ENCODE data around the gene TESK2.
A peak's percentile ranks its signal among the peaks of the same experiment; 100 is the strongest.
"Not testable (repeated sequence)": the region's sequence is repeated elsewhere in the genome, so short reads cannot be mapped to it uniquely, and the experiment has no call there.

The TESK2 gene

GRCh38 chr1:45473302-45473701 lies 17.7 kb downstream of the TESK2 start:
- DNase-seq (ENCODE audit: low spot score) = no peak

GRCh38 chr1:45470306-45470798 lies 20.6 kb downstream of the TESK2 start:
- DNase-seq (ENCODE audit: low spot score) = no peak

- DNase-seq (ENCODE audit: low spot score) = not testable (repeated sequence)
These were observed 23.6 kb downstream of the TESK2 start for GRCh38 chr1:45467353-45467752.

GRCh38 chr1:45465277-45465676 lies 25.7 kb downstream of the TESK2 start:
- DNase-seq (ENCODE audit: low spot score) = no peak

- no peak for DNase-seq (ENCODE audit: low spot score)
These were observed 32.1 kb downstream of the TESK2 start for GRCh38 chr1:45458894-45459293.

- no peak for DNase-seq (ENCODE audit: low spot score)
These were observed 34.4 kb downstream of the TESK2 start for GRCh38 chr1:45456531-45456930.

GRCh38 chr1:45455162-45455561 lies 35.8 kb downstream of the TESK2 start:
- no peak for DNase-seq (ENCODE audit: low spot score)

- DNase-seq (ENCODE audit: low spot score) = no peak
These were observed 36.5 kb downstream of the TESK2 start for GRCh38 chr1:45454464-45454863.

- DNase-seq (ENCODE audit: low spot score) = no peak
These were observed 38.5 kb downstream of the TESK2 start for GRCh38 chr1:45452503-45452902.

GRCh38 chr1:45448357-45448756 lies 42.6 kb downstream of the TESK2 start:
- no peak for DNase-seq (ENCODE audit: low spot score)

- DNase-seq (ENCODE audit: low spot score) = no peak
These were observed 43.9 kb downstream of the TESK2 start for GRCh38 chr1:45446950-45447672.

GRCh38 chr1:45446530-45446929 lies 44.4 kb downstream of the TESK2 start:
- no peak for DNase-seq (ENCODE audit: low spot score)

- DNase-seq (ENCODE audit: low spot score) = no peak
These were observed 46.3 kb downstream of the TESK2 start for GRCh38 chr1:45444609-45445131.

GRCh38 chr1:45443580-45444446 lies 47.1 kb downstream of the TESK2 start:
- DNase-seq (ENCODE audit: low spot score) = no peak

GRCh38 chr1:45442272-45442671 lies 48.7 kb downstream of the TESK2 start:
- DNase-seq (ENCODE audit: low spot score) = peak; percentile 22

- no peak for DNase-seq (ENCODE audit: low spot score)
These were observed 53.6 kb downstream of the TESK2 start for GRCh38 chr1:45437323-45437722.

- DNase-seq (ENCODE audit: low spot score) = no peak
These were observed 60.5 kb downstream of the TESK2 start for GRCh38 chr1:45430490-45430889.

GRCh38 chr1:45429561-45430159 lies 61.3 kb downstream of the TESK2 start:
- no peak for DNase-seq (ENCODE audit: low spot score)

- no peak for DNase-seq (ENCODE audit: low spot score)
These were observed 66.9 kb downstream of the TESK2 start for GRCh38 chr1:45423906-45424678.

GRCh38 chr1:45421935-45422334 lies 69.0 kb downstream of the TESK2 start:
- no peak for DNase-seq (ENCODE audit: low spot score)

- no peak for DNase-seq (ENCODE audit: low spot score)
These were observed 76.2 kb downstream of the TESK2 start for GRCh38 chr1:45414746-45415145.

GRCh38 chr1:45412899-45413298 lies 78.1 kb downstream of the TESK2 start:
- no peak for DNase-seq (ENCODE audit: low spot score)
